Keratinocyte (primary cell): Measurements from ENCODE around the gene ERBB4. TPM values are rescaled to one million over a fixed set of nuclear protein-coding genes. Genes with fewer than 3 reads are reported as not detected.

ENCODE experiments used
- DNase-seq: peaks from one replicate; pipeline ENCODE4 v3.0.0-alpha.2; 2011; ENCODE audit warnings: low read depth, missing footprints, low spot score
- FAIRE-seq: peaks from 2 replicates; lab custom pipeline; 2011; peaks lifted over from hg19 to GRCh38; lab: Jason Lieb, UNC
- H2AFZ ChIP-seq: 2 replicates; pipeline ENCODE4 v1.6.0; 2012; ENCODE audit warnings: low read length, control low read depth, inconsistent platforms; ENCODE audit not compliant: control insufficient read depth
- H3K27ac ChIP-seq: 2 replicates; pipeline ENCODE4 v1.5.1; 2011; ENCODE audit warnings: low read length; ENCODE audit not compliant: control insufficient read depth, insufficient read depth
- H3K27me3 ChIP-seq: 3 replicates; pipeline ENCODE4 v1.6.0; 2011; ENCODE audit warnings: low read length; ENCODE audit not compliant: control insufficient read depth, insufficient read depth; ENCODE audit errors: extremely low read depth
- H3K36me3 ChIP-seq, 2 experiments: 2 replicates in 1 of 2; 3 replicates in 1 of 2; pipeline ENCODE4 v1.5.1; 2011; ENCODE audit warnings: low read length in 2 of 2, mild to moderate bottlenecking in 1 of 2; ENCODE audit not compliant: control insufficient read depth in 2 of 2, insufficient read depth in 2 of 2; ENCODE audit errors: extremely low read depth in 1 of 2
- H3K4me1 ChIP-seq: 3 replicates; pipeline ENCODE4 v1.5.1; 2011; ENCODE audit warnings: low read length; ENCODE audit not compliant: control insufficient read depth, insufficient read depth; ENCODE audit errors: extremely low read depth
- H3K4me2 ChIP-seq: 3 replicates; pipeline ENCODE4 v1.6.0; 2011; ENCODE audit warnings: low read depth, low read length; ENCODE audit not compliant: control insufficient read depth, insufficient read depth; ENCODE audit errors: extremely low read depth
- H3K4me3 ChIP-seq, 3 experiments: fragments of 200-600 bp in 1 of 3; sonication (generic) in 1 of 3; 2 replicates in 2 of 3; 3 replicates in 1 of 3; pipeline ENCODE4 v1.5.1; 2011 to 2016; ENCODE audit warnings: low read length in 3 of 3, mild to moderate bottlenecking in 3 of 3, control low read depth in 2 of 3, inconsistent platforms in 1 of 3, low read depth in 1 of 3, mixed read lengths in 1 of 3, mixed run types in 1 of 3, moderate library complexity in 1 of 3; ENCODE audit not compliant: control insufficient read depth in 2 of 3, insufficient read depth in 2 of 3; ENCODE audit errors: extremely low read depth in 1 of 3
- H3K79me2 ChIP-seq: 2 replicates; pipeline ENCODE4 v1.6.0; 2012; ENCODE audit warnings: low read length; ENCODE audit not compliant: control insufficient read depth, insufficient read depth
- H3K9ac ChIP-seq: 3 replicates; pipeline ENCODE4 v1.6.0; 2011; ENCODE audit warnings: low read length; ENCODE audit not compliant: control insufficient read depth, insufficient read depth; ENCODE audit errors: extremely low read depth
- H3K9me1 ChIP-seq: 3 replicates; pipeline ENCODE4 v1.6.0; 2011; ENCODE audit warnings: low read length; ENCODE audit not compliant: control insufficient read depth, insufficient read depth; ENCODE audit errors: extremely low read depth
- H3K9me3 ChIP-seq: 2 replicates; pipeline ENCODE4 v1.5.1; 2012; ENCODE audit warnings: low read depth, low read length; ENCODE audit not compliant: control insufficient read depth
- H4K20me1 ChIP-seq: 3 replicates; pipeline ENCODE4 v1.6.0; 2011; ENCODE audit warnings: low read length; ENCODE audit not compliant: control insufficient read depth, insufficient read depth; ENCODE audit errors: extremely low read depth
- CTCF ChIP-seq, 3 experiments: IDR thresholded peaks in 1 of 3; conservative IDR thresholded peaks in 1 of 3; optimal IDR thresholded peaks in 1 of 3; 2 replicates in 2 of 3; 3 replicates in 1 of 3; pipeline versions ENCODE3 to v1.5.1; 2011; ENCODE audit warnings: low read length in 3 of 3, mild to moderate bottlenecking in 3 of 3, moderate library complexity in 2 of 3, control low read depth in 1 of 3, inconsistent platforms in 1 of 3; ENCODE audit not compliant: insufficient read depth in 2 of 3; ENCODE audit errors: extremely low read depth in 1 of 3
- EZH2 ChIP-seq: IDR thresholded peaks from one replicate; pipeline ENCODE4 v1.6.1; 2012; ENCODE audit warnings: inconsistent platforms, mild to moderate bottlenecking, low read length, moderate library complexity
- dilution Hi-C: fragments of 300-500 bp; cut with MboI; formaldehyde crosslinking; loops from one replicate; pipeline ENCODE4 v1.7.0; 2020; ENCODE audit warnings: low sequenced_read_pairs; ENCODE audit not compliant: extremely low pct_ligation_motif_present
- polyA plus RNA-seq, 5 experiments: library from polyadenylated mRNA; depleted of rRNA in 3 of 5; stranded (reverse) in 3 of 5; stranded (forward) in 1 of 5; unstranded in 1 of 5; fragments of >200 nt; gene quantifications; 1 replicate in 1 of 5; 2 replicates in 3 of 5; 3 replicates in 1 of 5; pipeline versions ENCODE4 v1.2.1 to v1.2.3, GENCODE V29; 2011 to 2012; ENCODE audit warnings: missing spikeins in 2 of 5, low read depth in 1 of 5, low replicate concordance in 1 of 5

ERBB4 gene
- polyA plus RNA-seq, 1 donor (not counting 4 experiments of a cell fraction or from before 2014, with no cell fraction given): 0.01 TPM

GRCh38 chr2:212337486-212338343 is 200.9 kb downstream of the ERBB4 start:
- DNase-seq: no peak
- Histone ChIP-seq H2AFZ (no peak overlapping the region), H3K27ac (no peak overlapping the region), H3K9me3 (no peaks in the 10 kb centered on the region), H4K20me1 (no peaks in the 10 kb centered on the region), H3K4me2 (no peak overlapping the region), H3K36me3 (no peaks in the 10 kb centered on the region), H3K27me3 (no peaks in the 10 kb centered on the region), H3K4me3 (no peak overlapping the region), H3K9ac (no peak overlapping the region), H3K4me1 (no peaks in the 10 kb centered on the region), H3K9me1 (no peaks in the 10 kb centered on the region), H3K79me2 (no peaks in the 10 kb centered on the region)
- dilution Hi-C loops: no loop called here
- TF ChIP-seq EZH2: no peak
- TF ChIP-seq CTCF (optimal IDR thresholded peaks at IDR 0.05 in 1 of 3, IDR thresholded peaks at IDR 0.05 in 1 of 3, conservative IDR thresholded peaks at IDR 0.05 in 1 of 3; ENCODE audit: extremely low read depth in 1 of 3, insufficient read depth in 2 of 3, low read length in 3 of 3): no peak
- no peak for FAIRE-seq

- Histone ChIP-seq H3K4me2 (no peak overlapping the region), H3K27ac (no peak overlapping the region), H4K20me1 (no peaks in the 10 kb centered on the region), H3K9me1 (no peaks in the 10 kb centered on the region), H2AFZ (no peak overlapping the region), H3K27me3 (no peaks in the 10 kb centered on the region), H3K4me3 (no peak overlapping the region), H3K4me1 (no peaks in the 10 kb centered on the region), H3K9me3 (no peaks in the 10 kb centered on the region), H3K9ac (no peak overlapping the region), H3K36me3 (no peaks in the 10 kb centered on the region), H3K79me2 (no peaks in the 10 kb centered on the region)
- dilution Hi-C loops: no loop called here
- FAIRE-seq (no peak), DNase-seq (no peak)
- TF ChIP-seq CTCF (optimal IDR thresholded peaks at IDR 0.05 in 1 of 3, IDR thresholded peaks at IDR 0.05 in 1 of 3, conservative IDR thresholded peaks at IDR 0.05 in 1 of 3; ENCODE audit: extremely low read depth in 1 of 3, insufficient read depth in 2 of 3, low read length in 3 of 3): no peak
- no peak for TF ChIP-seq EZH2
Observed at GRCh38 chr2:212337036-212337435, 201.6 kb downstream of the ERBB4 start.
